T-cell (primary cell): ENCODE measurements around the gene BAHD1. TPM values are rescaled to one million over a fixed set of nuclear protein-coding genes. Genes with fewer than 3 reads are reported as not detected.

Experiments
- ATAC-seq, 4 experiments: fragments of 200-7000 bp in 3 of 4; fragments of 150-1000 bp in 1 of 4; cut with Tn5 transposase; replicated peaks in 1 of 4; 1 replicate in 3 of 4; 2 replicates in 1 of 4; pipeline ENCODE4 v1.10.0; 2021; ENCODE audit warnings: moderate library complexity in 3 of 4, mild to moderate bottlenecking in 2 of 4, moderate number of reproducible peaks in 1 of 4
- CTCF ChIA-PET, 2 donors: fragments of 300-600 bp; sonication (Branson Sonifier 250); formaldehyde crosslinking; loops; one replicate each; lab custom pipeline; 2022; ENCODE audit warnings: antibody characterized with exemption in 2 of 2; lab: Charles Lee
- POLR2A ChIA-PET, 2 donors: fragments of 300-600 bp; sonication (Branson Sonifier 250); formaldehyde crosslinking; loops; one replicate each; lab custom pipeline; 2022; ENCODE audit warnings: antibody characterized with exemption in 2 of 2; lab: Charles Lee
- DNase-seq, 35 experiments: peaks; one replicate each; pipeline versions ENCODE4 v3.0.0 to v3.0.0-alpha.2; 2013 to 2023
- H3K27ac ChIP-seq: one replicate; pipeline ENCODE4 v1.5.1; 2013; ENCODE audit warnings: low read length
- H3K27me3 ChIP-seq, 2 experiments: replicated peaks in 1 of 2; 1 replicate in 1 of 2; 2 replicates in 1 of 2; pipeline versions ENCODE4 v1.6.1 to v1.7.0; 2013; ENCODE audit warnings: low read length in 1 of 2, mixed read lengths in 1 of 2; ENCODE audit not compliant: control insufficient read depth in 2 of 2, insufficient read depth in 2 of 2; ENCODE audit errors: extremely low read depth in 1 of 2
- H3K36me3 ChIP-seq, 2 donors: 1 replicate in 1 of 2; 2 replicates in 1 of 2; pipeline versions ENCODE4 v1.6.1 to v1.7.0; 2013; ENCODE audit warnings: low read length in 1 of 2; ENCODE audit not compliant: control insufficient read depth in 2 of 2, insufficient read depth in 1 of 2; ENCODE audit errors: extremely low read depth in 1 of 2
- H3K4me1 ChIP-seq, 2 experiments: 1 replicate in 1 of 2; 2 replicates in 1 of 2; pipeline versions ENCODE4 v1.6.1 to v1.7.0; 2013; ENCODE audit warnings: low read length in 2 of 2, mixed read lengths in 1 of 2; ENCODE audit not compliant: insufficient read depth in 2 of 2, control insufficient read depth in 1 of 2; ENCODE audit errors: extremely low read depth in 1 of 2
- H3K4me3 ChIP-seq, 2 donors: 1 replicate in 1 of 2; 2 replicates in 1 of 2; pipeline versions ENCODE4 v1.5.1 to v1.7.0; 2013; ENCODE audit warnings: mild to moderate bottlenecking in 2 of 2, low read length in 1 of 2, moderate library complexity in 1 of 2; ENCODE audit not compliant: control insufficient read depth in 1 of 2; ENCODE audit errors: extremely low read depth in 1 of 2
- H3K9me3 ChIP-seq: 2 replicates; pipeline ENCODE4 v1.7.0; 2013
- H3K27ac Mint-ChIP-seq, 2 donors: one replicate each; pipeline ENCODE4 v1.8.0; 2020 to 2021; ENCODE audit warnings: mild to moderate bottlenecking in 2 of 2, mixed read lengths in 2 of 2
- H3K27me3 Mint-ChIP-seq, 2 donors: one replicate each; pipeline ENCODE4 v1.8.0; 2021 to 2022; ENCODE audit warnings: mixed read lengths in 2 of 2
- H3K36me3 Mint-ChIP-seq: one replicate; pipeline ENCODE4 v1.8.0; 2021; ENCODE audit warnings: mixed read lengths
- H3K4me1 Mint-ChIP-seq, 3 donors: one replicate each; pipeline ENCODE4 v1.8.0; 2020 to 2022; ENCODE audit warnings: mixed read lengths in 3 of 3, mild to moderate bottlenecking in 1 of 3
- H3K4me3 Mint-ChIP-seq, 3 donors: one replicate each; pipeline ENCODE4 v1.8.0; 2020 to 2022; ENCODE audit warnings: mild to moderate bottlenecking in 3 of 3, mixed read lengths in 3 of 3, moderate library complexity in 3 of 3
- H3K9me3 Mint-ChIP-seq, 3 donors: one replicate each; pipeline ENCODE4 v1.8.0; 2020 to 2022; ENCODE audit warnings: mixed read lengths in 3 of 3
- WGBS: methylation state at CpG from one replicate; pipeline ENCODE4 v1.1.5; 2013; ENCODE audit warnings: missing lambda C conversion rate; ENCODE audit not compliant: insufficient coverage; 5-methylcytosine and 5-hydroxymethylcytosine counted together
- total RNA-seq, 35 experiments: library from RNA in 6 of 35; stranded (reverse) in 6 of 35; fragments of 120-200 nt in 1 of 35; gene quantifications; one replicate each; pipeline versions ENCODE4 v1.2.1 to v1.2.4 and lab custom pipeline; 2013 to 2026

BAHD1 gene
- total RNA-seq, 5 donors from 2014 or later (not counting 1 experiment from before 2014, with no cell fraction given): 31.1 to 50.9 (median 48.1) TPM

DNA sequence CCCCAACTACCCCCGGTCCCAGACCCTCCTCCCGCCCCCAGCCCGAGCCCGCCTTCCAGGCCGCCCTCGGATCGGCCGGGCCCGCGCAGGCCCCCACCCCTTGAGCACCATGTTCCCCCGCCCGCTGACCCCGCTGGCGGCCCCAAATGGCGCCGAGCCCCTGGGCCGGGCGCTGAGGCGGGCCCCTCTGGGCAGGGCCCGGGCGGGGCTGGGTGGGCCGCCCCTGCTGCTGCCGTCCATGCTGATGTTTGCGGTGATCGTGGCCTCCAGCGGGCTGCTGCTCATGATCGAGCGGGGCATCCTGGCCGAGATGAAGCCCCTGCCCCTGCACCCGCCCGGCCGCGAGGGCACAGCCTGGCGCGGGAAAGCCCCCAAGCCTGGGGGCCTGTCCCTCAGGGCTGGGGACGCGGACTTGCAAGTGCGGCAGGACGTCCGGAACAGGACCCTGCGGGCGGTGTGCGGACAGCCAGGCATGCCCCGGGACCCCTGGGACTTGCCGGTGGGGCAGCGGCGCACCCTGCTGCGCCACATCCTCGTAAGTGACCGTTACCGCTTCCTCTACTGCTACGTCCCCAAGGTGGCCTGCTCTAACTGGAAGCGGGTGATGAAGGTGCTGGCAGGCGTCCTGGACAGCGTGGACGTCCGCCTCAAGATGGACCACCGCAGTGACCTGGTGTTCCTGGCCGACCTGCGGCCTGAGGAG, 30.5 kb downstream of the BAHD1 start:
- DNase-seq (peak in 9 of 35 experiments; percentile 6 to 41 (median 18)), ATAC-seq (peak; percentile 44 to 55 (median 48))
- H3K4me1 Mint-ChIP-seq: peaks cover 26 to 30% (median 30%) of the 10 kb centered on the region in 3 donors
- peak overlapping the region; percentile 79 to 90 for H3K27ac Mint-ChIP-seq
- no peaks in the 10 kb centered on the region for H3K27me3 Mint-ChIP-seq
- Histone ChIP-seq H3K4me1 (peaks cover 2 to 32% of the 10 kb centered on the region in 2 experiments), H3K27me3 (no peaks in the 10 kb centered on the region), H3K4me3 (peak overlapping the region; percentile 74 to 78), H3K27ac (peak overlapping the region; percentile 52), H3K9me3 (no peaks in the 10 kb centered on the region), H3K36me3 (peaks cover 3 to 5% of the 10 kb centered on the region in 2 donors)
- ChIA-PET POLR2A (no interaction called here), CTCF (no interaction called here)
- H3K9me3 Mint-ChIP-seq: no peaks in the 10 kb centered on the region
- peaks cover 4% of the 10 kb centered on the region for H3K36me3 Mint-ChIP-seq
- peak overlapping the region; percentile 83 to 87 (median 85) for H3K4me3 Mint-ChIP-seq
- 0% methylated on average over 51 of the region's 60 CpGs for WGBS

GRCh38 chr15:40471808-40472150, 31.0 kb downstream of the BAHD1 start:
- Mint-ChIP-seq H3K27me3 (no peaks in the 10 kb centered on the region), H3K4me1 (peaks cover 21 to 27% (median 26%) of the 10 kb centered on the region in 3 donors), H3K36me3 (peaks cover under 1% of the 10 kb centered on the region), H3K4me3 (peak overlapping the region; percentile 83 to 87 (median 85)), H3K9me3 (no peaks in the 10 kb centered on the region), H3K27ac (peak overlapping the region; percentile 79 to 90)
- H3K27ac ChIP-seq: peak overlapping the region; percentile 52
- no peaks in the 10 kb centered on the region for H3K9me3 ChIP-seq
- H3K4me1 ChIP-seq: peaks cover 0 to 26% of the 10 kb centered on the region in 2 experiments
- no peaks in the 10 kb centered on the region for H3K27me3 ChIP-seq
- WGBS: 16% methylated on average over 13 of the region's 16 CpGs
- DNase-seq (peak in 4 of 35 experiments; percentile 8 to 22 (median 14)), ATAC-seq (peak; percentile 15 to 39 (median 32))
- peak overlapping the region; percentile 74 to 78 for H3K4me3 ChIP-seq
- ChIA-PET POLR2A (no interaction called here), CTCF (no interaction called here)
- peaks cover 3% of the 10 kb centered on the region in 2 donors for H3K36me3 ChIP-seq

GRCh38 chr15:40472171-40472727, 31.5 kb downstream of the BAHD1 start:
- ATAC-seq (no peak), DNase-seq (no peak)
- Histone ChIP-seq H3K27me3 (no peaks in the 10 kb centered on the region), H3K36me3 (peaks cover 0 to 3% of the 10 kb centered on the region in 2 donors), H3K4me1 (peaks cover 0 to 23% of the 10 kb centered on the region in 2 experiments), H3K27ac (no peak overlapping the region), H3K4me3 (peak overlapping the region; percentile 74 to 78), H3K9me3 (no peaks in the 10 kb centered on the region)
- Mint-ChIP-seq H3K4me3 (peak overlapping the region; percentile 83 to 87 (median 85)), H3K9me3 (no peaks in the 10 kb centered on the region), H3K27me3 (no peaks in the 10 kb centered on the region), H3K4me1 (peaks cover 17 to 22% (median 22%) of the 10 kb centered on the region in 3 donors), H3K27ac (peak overlapping the region; percentile 79 to 90), H3K36me3 (no peaks in the 10 kb centered on the region)
- WGBS: 84% methylated on average over 7 of the region's 9 CpGs
- ChIA-PET CTCF (no interaction called here), POLR2A (no interaction called here)

- Mint-ChIP-seq H3K27ac (no peak overlapping the region), H3K27me3 (no peaks in the 10 kb centered on the region), H3K4me3 (no peak overlapping the region), H3K36me3 (no peaks in the 10 kb centered on the region), H3K9me3 (no peaks in the 10 kb centered on the region), H3K4me1 (peaks cover 13 to 22% (median 18%) of the 10 kb centered on the region in 3 donors)
- ChIA-PET POLR2A (no interaction called here), CTCF (no interaction called here)
- 100% methylated on average over 3 of the region's 8 CpGs for WGBS
- no peaks in the 10 kb centered on the region for H3K9me3 ChIP-seq
- no peaks in the 10 kb centered on the region for H3K27me3 ChIP-seq
- H3K27ac ChIP-seq: no peak overlapping the region
- no peak overlapping the region for H3K4me3 ChIP-seq
- H3K36me3 ChIP-seq: no peaks in the 10 kb centered on the region
- no peak for DNase-seq
- H3K4me1 ChIP-seq: peaks cover 0 to 23% of the 10 kb centered on the region in 2 experiments
- ATAC-seq: no peak
Measured at GRCh38 chr15:40474581-40474980, 33.8 kb downstream of the BAHD1 start.

DNA sequence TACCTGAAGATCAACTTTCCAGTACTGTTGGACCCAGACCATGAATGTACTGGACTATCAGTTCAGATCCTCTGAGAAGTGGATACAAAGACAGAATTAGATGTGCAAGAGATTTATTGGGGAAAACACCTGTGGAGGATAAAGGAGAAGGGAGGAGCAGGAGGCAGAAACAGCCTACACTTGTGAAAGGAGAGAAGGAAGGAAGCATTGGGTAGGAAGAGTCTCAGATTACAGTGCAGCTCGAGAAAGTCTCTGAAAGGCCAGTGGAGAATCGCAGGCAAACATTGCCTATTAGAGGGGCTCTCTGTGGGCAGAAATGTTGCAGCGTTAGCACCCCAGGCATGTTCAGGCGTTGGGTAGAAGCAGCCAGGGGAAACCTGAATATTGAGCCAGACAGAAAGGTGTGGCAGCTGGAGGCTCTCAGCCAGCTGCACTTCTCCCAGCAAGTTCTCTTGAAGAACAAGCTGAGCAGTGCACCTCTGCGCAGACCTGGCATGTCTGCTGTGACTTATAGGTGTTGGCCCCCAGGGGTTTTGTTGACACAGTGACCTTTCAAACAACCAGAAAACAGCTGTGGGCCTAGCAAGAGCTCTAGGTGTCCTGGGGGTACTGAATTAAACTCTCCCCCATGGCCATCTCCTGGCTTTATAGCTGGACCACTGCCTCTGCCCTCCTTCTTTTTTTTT, 37.0 kb downstream of the BAHD1 start:
- DNase-seq (no peak), ATAC-seq (no peak)
- Mint-ChIP-seq H3K4me3 (no peak overlapping the region), H3K36me3 (no peaks in the 10 kb centered on the region), H3K27me3 (peaks cover 0 to 3% of the 10 kb centered on the region in 2 donors), H3K9me3 (no peaks in the 10 kb centered on the region), H3K4me1 (peaks cover 2 to 5% (median 2%) of the 10 kb centered on the region in 3 donors), H3K27ac (no peak overlapping the region)
- Histone ChIP-seq H3K4me1 (peaks cover 0 to under 1% of the 10 kb centered on the region in 2 experiments), H3K27me3 (peaks cover 0 to 2% of the 10 kb centered on the region in 2 experiments), H3K36me3 (no peaks in the 10 kb centered on the region), H3K27ac (no peak overlapping the region), H3K9me3 (no peaks in the 10 kb centered on the region), H3K4me3 (no peak overlapping the region)
- 79% methylated on average over 5 of the region's 5 CpGs for WGBS
- ChIA-PET POLR2A (no interaction called here), CTCF (interaction anchor here (0.6 to 0.7 kb wide), 3 partner anchors 46 to 1604 kb away, joined by 3 to 7 read pairs (median 4); no protein-coding TSS in a partner anchor)

- H3K4me3 Mint-ChIP-seq: no peak overlapping the region
- H3K4me1 ChIP-seq: no peaks in the 10 kb centered on the region
- no peaks in the 10 kb centered on the region for H3K4me1 Mint-ChIP-seq
- no peak overlapping the region for H3K4me3 ChIP-seq
- no peak overlapping the region for H3K27ac Mint-ChIP-seq
- no peak for ATAC-seq
- POLR2A ChIA-PET: no interaction called here
- no peaks in the 10 kb centered on the region for H3K36me3 ChIP-seq
- no peak for DNase-seq
- no peaks in the 10 kb centered on the region for H3K9me3 ChIP-seq
- H3K27me3 ChIP-seq: peaks cover 0 to 4% of the 10 kb centered on the region in 2 experiments
- no peaks in the 10 kb centered on the region for H3K36me3 Mint-ChIP-seq
- CTCF ChIA-PET: no interaction called here
- H3K27me3 Mint-ChIP-seq: peaks cover 0 to 3% of the 10 kb centered on the region in 2 donors
- H3K9me3 Mint-ChIP-seq: no peaks in the 10 kb centered on the region
- H3K27ac ChIP-seq: no peak overlapping the region
Measured at GRCh38 chr15:40479024-40479423, 38.3 kb downstream of the BAHD1 start.
